ENCODE measurements around the gene AIPL1.

DNA sequence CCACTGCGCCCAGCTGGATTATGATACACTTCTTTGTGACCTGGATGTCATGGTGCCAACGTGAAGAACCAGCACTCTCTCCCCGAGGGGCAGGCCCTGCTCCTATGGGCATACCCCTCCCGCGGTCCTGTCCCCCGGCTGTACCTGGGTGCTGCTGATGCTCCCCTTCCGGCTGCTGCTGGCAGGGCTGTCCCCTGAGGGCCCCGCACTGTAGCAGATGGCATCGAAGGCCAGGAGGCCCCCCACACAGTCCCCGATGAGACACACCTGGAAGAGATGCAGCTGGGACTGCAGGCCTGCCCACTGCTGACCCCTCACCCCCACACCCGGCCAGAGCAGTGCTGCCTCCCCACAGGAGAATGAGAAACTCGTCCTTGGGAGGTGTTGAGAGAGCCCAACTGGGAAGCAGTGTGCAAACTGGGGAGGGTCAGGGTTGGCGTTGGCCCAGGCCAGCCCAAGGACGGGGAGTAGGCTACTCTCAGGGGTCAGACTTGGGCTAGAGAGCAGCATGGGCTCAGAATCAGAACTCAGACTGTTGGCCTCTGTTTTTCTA, 43.0 kb upstream of the AIPL1 start:
- TF ChIP-seq, protein P1, sequence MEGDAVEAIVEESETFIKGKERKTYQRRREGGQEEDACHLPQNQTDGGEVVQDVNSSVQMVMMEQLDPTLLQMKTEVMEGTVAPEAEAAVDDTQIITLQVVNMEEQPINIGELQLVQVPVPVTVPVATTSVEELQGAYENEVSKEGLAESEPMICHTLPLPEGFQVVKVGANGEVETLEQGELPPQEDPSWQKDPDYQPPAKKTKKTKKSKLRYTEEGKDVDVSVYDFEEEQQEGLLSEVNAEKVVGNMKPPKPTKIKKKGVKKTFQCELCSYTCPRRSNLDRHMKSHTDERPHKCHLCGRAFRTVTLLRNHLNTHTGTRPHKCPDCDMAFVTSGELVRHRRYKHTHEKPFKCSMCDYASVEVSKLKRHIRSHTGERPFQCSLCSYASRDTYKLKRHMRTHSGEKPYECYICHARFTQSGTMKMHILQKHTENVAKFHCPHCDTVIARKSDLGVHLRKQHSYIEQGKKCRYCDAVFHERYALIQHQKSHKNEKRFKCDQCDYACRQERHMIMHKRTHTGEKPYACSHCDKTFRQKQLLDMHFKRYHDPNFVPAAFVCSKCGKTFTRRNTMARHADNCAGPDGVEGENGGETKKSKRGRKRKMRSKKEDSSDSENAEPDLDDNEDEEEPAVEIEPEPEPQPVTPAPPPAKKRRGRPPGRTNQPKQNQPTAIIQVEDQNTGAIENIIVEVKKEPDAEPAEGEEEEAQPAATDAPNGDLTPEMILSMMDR (IDR thresholded peaks at IDR 0.05 in 2 of 3, conservative IDR thresholded peaks at IDR 0.05 in 1 of 3; ENCODE audit: control insufficient read depth in 2 of 3, extremely low read depth in 1 of 3, insufficient read depth in 1 of 3, low read depth in 3 of 3, low read length in 3 of 3): no peak
- no peak for TF ChIP-seq ATF2 (IDR thresholded peaks at IDR 0.05; ENCODE audit: low read length)
